Astrocyte (in vitro differentiated cells and primary cell): ENCODE results near the gene ZGRF1. TPM values are rescaled to one million over a fixed set of nuclear protein-coding genes. Genes with fewer than 3 reads are reported as not detected.
A peak's percentile ranks its signal among the peaks of the same experiment; 100 is the strongest.
"Not testable (repeated sequence)": the region's sequence is repeated elsewhere in the genome, so short reads cannot be mapped to it uniquely, and the experiment has no call there.

Source experiments
- DNase-seq: peaks from one replicate; pipeline ENCODE4 v3.0.0-alpha.2; 2010; ENCODE audit warnings: low read depth
- FAIRE-seq: peaks from 2 replicates; lab custom pipeline; 2011; peaks lifted over from hg19 to GRCh38; lab: Jason Lieb, UNC
- H2AFZ ChIP-seq: 2 replicates; pipeline ENCODE4 v1.6.0; 2012; ENCODE audit warnings: low read depth, low read length, inconsistent platforms
- H3K27ac ChIP-seq: 2 replicates; pipeline ENCODE4 v1.5.1; 2011; ENCODE audit warnings: low read depth, low read length, inconsistent platforms
- H3K27me3 ChIP-seq: 2 replicates; pipeline ENCODE4 v1.6.0; 2011; ENCODE audit warnings: low read length, inconsistent platforms; ENCODE audit not compliant: insufficient read depth
- H3K36me3 ChIP-seq: 2 replicates; pipeline ENCODE4 v1.5.1; 2011; ENCODE audit warnings: low read length, inconsistent platforms; ENCODE audit not compliant: insufficient read depth
- H3K4me1 ChIP-seq: 2 replicates; pipeline ENCODE4 v1.5.1; 2011; ENCODE audit warnings: low read length, inconsistent platforms; ENCODE audit not compliant: insufficient read depth
- H3K4me2 ChIP-seq: 2 replicates; pipeline ENCODE4 v1.6.0; 2012; ENCODE audit warnings: low read length, inconsistent platforms
- H3K4me3 ChIP-seq: 2 replicates; pipeline ENCODE4 v1.5.1; 2011; ENCODE audit warnings: low read depth, mild to moderate bottlenecking, low read length, inconsistent platforms; ENCODE audit not compliant: insufficient read depth
- H3K79me2 ChIP-seq: 2 replicates; pipeline ENCODE4 v1.6.0; 2012; ENCODE audit warnings: mild to moderate bottlenecking, low read length, inconsistent platforms; ENCODE audit not compliant: insufficient read depth
- H3K9ac ChIP-seq: 2 replicates; pipeline ENCODE4 v1.6.0; 2012; ENCODE audit warnings: mild to moderate bottlenecking, low read length, inconsistent platforms
- H3K9me3 ChIP-seq: 2 replicates; pipeline ENCODE4 v1.5.1; 2012; ENCODE audit warnings: low read depth, mild to moderate bottlenecking, low read length, inconsistent platforms; ENCODE audit not compliant: insufficient read depth
- H4K20me1 ChIP-seq: 2 replicates; pipeline ENCODE4 v1.6.0; 2012; ENCODE audit warnings: low read length, inconsistent platforms; ENCODE audit not compliant: insufficient read depth
- H3K27ac Mint-ChIP-seq: one replicate; pipeline ENCODE4 v1.8.0; 2021; ENCODE audit warnings: mild to moderate bottlenecking, mixed read lengths; ENCODE audit not compliant: unreplicated experiment
- H3K27me3 Mint-ChIP-seq: one replicate; pipeline ENCODE4 v1.8.0; 2021; ENCODE audit warnings: low read depth, mixed read lengths; ENCODE audit not compliant: unreplicated experiment
- H3K36me3 Mint-ChIP-seq: one replicate; pipeline ENCODE4 v1.8.0; 2021; ENCODE audit warnings: low read depth, mixed read lengths; ENCODE audit not compliant: unreplicated experiment
- H3K4me1 Mint-ChIP-seq: one replicate; pipeline ENCODE4 v1.8.0; 2021; ENCODE audit warnings: low read depth, mixed read lengths; ENCODE audit not compliant: unreplicated experiment
- H3K4me3 Mint-ChIP-seq: one replicate; pipeline ENCODE4 v1.8.0; 2021; ENCODE audit warnings: mild to moderate bottlenecking, moderate library complexity, mixed read lengths; ENCODE audit not compliant: unreplicated experiment
- H3K9me3 Mint-ChIP-seq: one replicate; pipeline ENCODE4 v1.8.0; 2021; ENCODE audit warnings: mild to moderate bottlenecking, mixed read lengths; ENCODE audit not compliant: unreplicated experiment
- EZH2 ChIP-seq: IDR thresholded peaks from 2 replicates; pipeline ENCODE4 v1.6.1; 2012; ENCODE audit warnings: mild to moderate bottlenecking, low read length, inconsistent platforms; ENCODE audit not compliant: insufficient read depth
- total RNA-seq: library from RNA; stranded (reverse); gene quantifications from 2 replicates; pipeline ENCODE4 v1.2.1, GENCODE V29; 2021
- TF ChIP-seq, protein P1 (sequence below): IDR thresholded peaks from 2 replicates; pipeline ENCODE4 v1.5.1; 2011; ENCODE audit warnings: low read depth, mild to moderate bottlenecking, inconsistent platforms, low read length, moderate library complexity; ENCODE audit not compliant: insufficient read depth

ZGRF1 gene
- total RNA-seq, 1 donor from 2014 or later, result 5.2 TPM

GRCh38 chr4:112557676-112558411, 78.9 kb downstream of the ZGRF1 start:
- H3K27ac ChIP-seq, result no peak overlapping the region
- H3K4me3 Mint-ChIP-seq, result no peak overlapping the region
- peaks cover 6% of the 10 kb centered on the region for H3K4me1 Mint-ChIP-seq
- no peak for FAIRE-seq
- H3K79me2 ChIP-seq, result no peaks in the 10 kb centered on the region
- H3K4me1 ChIP-seq, result peaks cover 1% of the 10 kb centered on the region
- no peak overlapping the region for H3K9ac ChIP-seq
- no peaks in the 10 kb centered on the region for H3K9me3 Mint-ChIP-seq
- no peaks in the 10 kb centered on the region for H3K36me3 ChIP-seq
- no peaks in the 10 kb centered on the region for H4K20me1 ChIP-seq
- H3K36me3 Mint-ChIP-seq, result no peaks in the 10 kb centered on the region
- no peak overlapping the region for H2AFZ ChIP-seq
- no peaks in the 10 kb centered on the region for H3K9me3 ChIP-seq
- no peaks in the 10 kb centered on the region for H3K27me3 Mint-ChIP-seq
- H3K4me3 ChIP-seq, result no peak overlapping the region
- no peak for DNase-seq
- no peak overlapping the region for H3K4me2 ChIP-seq
- no peak for TF ChIP-seq EZH2
- TF ChIP-seq, protein P1, sequence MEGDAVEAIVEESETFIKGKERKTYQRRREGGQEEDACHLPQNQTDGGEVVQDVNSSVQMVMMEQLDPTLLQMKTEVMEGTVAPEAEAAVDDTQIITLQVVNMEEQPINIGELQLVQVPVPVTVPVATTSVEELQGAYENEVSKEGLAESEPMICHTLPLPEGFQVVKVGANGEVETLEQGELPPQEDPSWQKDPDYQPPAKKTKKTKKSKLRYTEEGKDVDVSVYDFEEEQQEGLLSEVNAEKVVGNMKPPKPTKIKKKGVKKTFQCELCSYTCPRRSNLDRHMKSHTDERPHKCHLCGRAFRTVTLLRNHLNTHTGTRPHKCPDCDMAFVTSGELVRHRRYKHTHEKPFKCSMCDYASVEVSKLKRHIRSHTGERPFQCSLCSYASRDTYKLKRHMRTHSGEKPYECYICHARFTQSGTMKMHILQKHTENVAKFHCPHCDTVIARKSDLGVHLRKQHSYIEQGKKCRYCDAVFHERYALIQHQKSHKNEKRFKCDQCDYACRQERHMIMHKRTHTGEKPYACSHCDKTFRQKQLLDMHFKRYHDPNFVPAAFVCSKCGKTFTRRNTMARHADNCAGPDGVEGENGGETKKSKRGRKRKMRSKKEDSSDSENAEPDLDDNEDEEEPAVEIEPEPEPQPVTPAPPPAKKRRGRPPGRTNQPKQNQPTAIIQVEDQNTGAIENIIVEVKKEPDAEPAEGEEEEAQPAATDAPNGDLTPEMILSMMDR, result no peak
- H3K27ac Mint-ChIP-seq, result no peak overlapping the region
- no peaks in the 10 kb centered on the region for H3K27me3 ChIP-seq

DNA sequence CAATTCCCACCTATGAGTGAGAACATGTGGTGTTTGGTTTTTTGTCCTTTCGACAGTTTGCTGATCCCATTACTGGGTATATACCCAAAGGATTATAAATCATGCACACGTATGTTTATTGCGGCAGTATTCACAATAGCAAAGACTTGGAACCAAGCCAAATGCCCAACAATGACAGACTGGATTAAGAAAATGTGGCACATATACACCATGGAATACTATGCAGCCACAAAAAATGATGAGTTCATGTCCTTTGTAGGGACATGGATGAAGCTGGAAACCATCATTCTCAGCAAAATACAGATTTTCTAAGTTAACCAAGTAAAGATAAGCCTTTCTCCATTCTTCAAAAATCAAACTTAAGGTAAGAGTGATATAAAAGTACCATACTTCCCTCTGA, 82.4 kb downstream of the ZGRF1 start:
- H3K79me2 ChIP-seq, H2AFZ ChIP-seq, H3K9ac ChIP-seq, H3K4me2 ChIP-seq, H4K20me1 ChIP-seq, H3K9me3 Mint-ChIP-seq, H3K27me3 Mint-ChIP-seq, H3K36me3 ChIP-seq, H3K9me3 ChIP-seq, H3K36me3 Mint-ChIP-seq, H3K27ac ChIP-seq, H3K27me3 ChIP-seq, FAIRE-seq, H3K27ac Mint-ChIP-seq, H3K4me3 Mint-ChIP-seq, H3K4me3 ChIP-seq, DNase-seq: not testable (repeated sequence)
- peaks cover 13% of the 10 kb centered on the region for H3K4me1 ChIP-seq
- peaks cover 10% of the 10 kb centered on the region for H3K4me1 Mint-ChIP-seq

DNA sequence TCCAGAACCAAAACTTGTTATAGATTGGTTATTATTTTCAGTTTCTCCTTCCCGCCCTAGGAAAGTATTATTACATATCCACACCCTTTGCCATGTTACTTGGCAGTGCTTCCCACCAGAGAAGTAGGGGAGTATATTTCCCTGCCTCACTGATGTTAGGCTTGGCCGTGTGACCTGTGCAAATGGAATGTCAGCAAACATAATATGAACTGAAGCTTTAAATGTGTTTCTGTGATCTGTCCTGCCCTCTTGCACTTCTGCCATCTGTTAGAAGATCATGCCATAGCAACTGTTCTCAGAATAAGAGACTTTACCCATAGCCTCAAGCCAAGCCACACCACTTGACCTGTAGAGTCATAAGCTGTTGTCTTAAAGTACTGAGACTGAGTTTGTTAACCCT, 84.0 kb downstream of the ZGRF1 start:
- H2AFZ ChIP-seq, result peak overlapping the region; percentile 14
- no peaks in the 10 kb centered on the region for H3K79me2 ChIP-seq
- Mint-ChIP-seq H3K9me3 (no peaks in the 10 kb centered on the region), H3K4me1 (peaks cover 10% of the 10 kb centered on the region), H3K27ac (no peak overlapping the region), H3K4me3 (no peak overlapping the region), H3K36me3 (no peaks in the 10 kb centered on the region), H3K27me3 (no peaks in the 10 kb centered on the region)
- H4K20me1 ChIP-seq, result no peaks in the 10 kb centered on the region
- H3K4me2 ChIP-seq, result peak overlapping the region; percentile 37
- H3K9ac ChIP-seq, result no peak overlapping the region
- no peak overlapping the region for H3K4me3 ChIP-seq
- no peak overlapping the region for H3K27ac ChIP-seq
- peaks cover 13% of the 10 kb centered on the region for H3K4me1 ChIP-seq
- DNase-seq (peak; percentile 64), FAIRE-seq (peak; percentile 79)
- no peaks in the 10 kb centered on the region for H3K36me3 ChIP-seq
- no peaks in the 10 kb centered on the region for H3K27me3 ChIP-seq
- H3K9me3 ChIP-seq, result no peaks in the 10 kb centered on the region
- TF ChIP-seq EZH2, result no peak
- TF ChIP-seq, protein P1, result no peak
